Panc1 (cell line): ENCODE measurements around the gene FAM151B. TPM values are rescaled to one million over a fixed set of nuclear protein-coding genes. Genes with fewer than 3 reads are reported as not detected.

Experiments used
- ATAC-seq: fragments of 200-7000 bp; cut with Tn5 transposase; 2 replicates; pipeline ENCODE4 v1.9.1; 2020; ENCODE audit warnings: mild to moderate bottlenecking, moderate library complexity
- BruUV-seq: library from RNA; stranded (reverse); fragments of 400-500 nt; replicated peaks from 2 replicates; lab custom pipeline; 2021; lab: Mats Ljungman, UMichigan
- CTCF ChIA-PET: fragments of 300-600 bp; sonication (Branson Sonifier 250); formaldehyde crosslinking; loops from one replicate; lab custom pipeline; 2022; ENCODE audit warnings: antibody characterized with exemption; lab: Charles Lee
- POLR2A ChIA-PET: fragments of 300-600 bp; sonication (Branson Sonifier 250); formaldehyde crosslinking; loops from one replicate; lab custom pipeline; 2022; ENCODE audit warnings: antibody characterized with exemption; lab: Charles Lee
- DNase-seq: peaks from one replicate; pipeline ENCODE4 v3.0.0-alpha.2; 2010; ENCODE audit warnings: low read depth, low spot score
- H3K27ac ChIP-seq: 2 replicates; pipeline ENCODE4 v1.5.1; 2011; ENCODE audit warnings: mild to moderate bottlenecking, low read length, inconsistent platforms
- H3K27me3 ChIP-seq: fragments of 200-500 bp; sonication (Bioruptor generic); 2 replicates; pipeline ENCODE4 v1.6.0; 2014; ENCODE audit warnings: low read length, inconsistent platforms; ENCODE audit not compliant: control insufficient read depth, insufficient read depth
- H3K36me3 ChIP-seq: fragments of 200-500 bp; sonication (Bioruptor generic); 2 replicates; pipeline ENCODE4 v1.5.1; 2014; ENCODE audit warnings: inconsistent platforms, mild to moderate bottlenecking, low read length, moderate library complexity; ENCODE audit not compliant: control insufficient read depth, insufficient read depth
- H3K4me1 ChIP-seq: 2 replicates; pipeline ENCODE4 v1.5.1; 2011; ENCODE audit warnings: inconsistent platforms, mild to moderate bottlenecking, low read length, moderate library complexity; ENCODE audit not compliant: control insufficient read depth, insufficient read depth
- H3K4me3 ChIP-seq, 2 experiments: 2 replicates each; pipeline ENCODE4 v1.5.1; 2011 to 2012; ENCODE audit warnings: low read depth in 2 of 2, low read length in 2 of 2, mild to moderate bottlenecking in 2 of 2, inconsistent platforms in 1 of 2, moderate library complexity in 1 of 2
- H3K9me3 ChIP-seq: fragments of 200-500 bp; sonication (Bioruptor generic); 2 replicates; pipeline ENCODE4 v1.5.1; 2014; ENCODE audit warnings: low read depth, mild to moderate bottlenecking, inconsistent platforms, low read length, moderate library complexity; ENCODE audit not compliant: control insufficient read depth, insufficient read depth
- POLR2AphosphoS5 ChIP-seq: IDR thresholded peaks from 2 replicates; pipeline ENCODE4 v1.6.1; 2012; ENCODE audit warnings: mild to moderate bottlenecking, low read depth, low read length, moderate library complexity
- REST ChIP-seq, 2 experiments: IDR thresholded peaks; 2 replicates each; pipeline ENCODE4 v1.6.1; 2011 to 2012; ENCODE audit warnings: low read depth in 2 of 2, control low read depth in 1 of 2, low read length in 1 of 2, mild to moderate bottlenecking in 1 of 2, moderate library complexity in 1 of 2; ENCODE audit not compliant: insufficient read depth in 1 of 2
- SIN3A ChIP-seq: IDR thresholded peaks from 2 replicates; pipeline ENCODE4 v1.6.1; 2012; ENCODE audit warnings: low read depth, mild to moderate bottlenecking, low read length, moderate library complexity, borderline replicate concordance; ENCODE audit not compliant: insufficient read depth
- TCF7L2 ChIP-seq: IDR thresholded peaks from 2 replicates; pipeline ENCODE4 v1.6.1; 2011; ENCODE audit warnings: mild to moderate bottlenecking, low read depth, low read length, inconsistent platforms
- in situ Hi-C: cut with HindIII; loops from 2 replicates; pipeline ENCODE4 v1.10.0; 2016; ENCODE audit warnings: low sequenced_read_pairs, low pct_unique_long_range_greater_than_20kb
- intact Hi-C: fragments of 100-400 bp; cut with micrococcal nuclease; formaldehyde crosslinking; loops from one replicate; pipeline ENCODE4 v1.10.0; 2022; ENCODE audit not compliant: unreplicated experiment
- total RNA-seq: library from RNA; stranded (reverse); gene quantifications from one replicate; pipeline ENCODE4 v1.2.1, GENCODE V29; 2021; ENCODE audit not compliant: unreplicated experiment
- TF ChIP-seq, protein P1 (sequence below): fragments of 450-650 bp; IDR thresholded peaks from 2 replicates; pipeline ENCODE4 v1.5.1; 2017; ENCODE audit warnings: mild to moderate bottlenecking

FAM151B gene
- total RNA-seq, 1 experiment from 2014 or later = 2.8 TPM

GRCh38 chr5:80507663-80508062, 19.8 kb downstream of the FAM151B start:
- in situ Hi-C loops = no loop called here
- Histone ChIP-seq H3K9me3 (no peaks in the 10 kb centered on the region), H3K36me3 (no peaks in the 10 kb centered on the region), H3K27me3 (no peaks in the 10 kb centered on the region), H3K4me1 (no peaks in the 10 kb centered on the region), H3K4me3 (no peak overlapping the region), H3K27ac (no peak overlapping the region)
- ChIA-PET POLR2A (interaction anchor here (0.6 kb wide), 1 partner anchor 115 kb away, joined by 3 read pairs; no protein-coding TSS in a partner anchor), CTCF (no interaction called here)
- ATAC-seq = no peak
- intact Hi-C loops = no loop called here
- no TSS peak for BruUV-seq
- TF ChIP-seq REST (IDR thresholded peaks at IDR 0.05; ENCODE audit: insufficient read depth in 1 of 2, low read depth in 2 of 2, low read length in 1 of 2) = no peak
- TF ChIP-seq SIN3A = no peak
- TF ChIP-seq, protein P1, sequence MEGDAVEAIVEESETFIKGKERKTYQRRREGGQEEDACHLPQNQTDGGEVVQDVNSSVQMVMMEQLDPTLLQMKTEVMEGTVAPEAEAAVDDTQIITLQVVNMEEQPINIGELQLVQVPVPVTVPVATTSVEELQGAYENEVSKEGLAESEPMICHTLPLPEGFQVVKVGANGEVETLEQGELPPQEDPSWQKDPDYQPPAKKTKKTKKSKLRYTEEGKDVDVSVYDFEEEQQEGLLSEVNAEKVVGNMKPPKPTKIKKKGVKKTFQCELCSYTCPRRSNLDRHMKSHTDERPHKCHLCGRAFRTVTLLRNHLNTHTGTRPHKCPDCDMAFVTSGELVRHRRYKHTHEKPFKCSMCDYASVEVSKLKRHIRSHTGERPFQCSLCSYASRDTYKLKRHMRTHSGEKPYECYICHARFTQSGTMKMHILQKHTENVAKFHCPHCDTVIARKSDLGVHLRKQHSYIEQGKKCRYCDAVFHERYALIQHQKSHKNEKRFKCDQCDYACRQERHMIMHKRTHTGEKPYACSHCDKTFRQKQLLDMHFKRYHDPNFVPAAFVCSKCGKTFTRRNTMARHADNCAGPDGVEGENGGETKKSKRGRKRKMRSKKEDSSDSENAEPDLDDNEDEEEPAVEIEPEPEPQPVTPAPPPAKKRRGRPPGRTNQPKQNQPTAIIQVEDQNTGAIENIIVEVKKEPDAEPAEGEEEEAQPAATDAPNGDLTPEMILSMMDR = no peak
- DNase-seq = no peak

DNA sequence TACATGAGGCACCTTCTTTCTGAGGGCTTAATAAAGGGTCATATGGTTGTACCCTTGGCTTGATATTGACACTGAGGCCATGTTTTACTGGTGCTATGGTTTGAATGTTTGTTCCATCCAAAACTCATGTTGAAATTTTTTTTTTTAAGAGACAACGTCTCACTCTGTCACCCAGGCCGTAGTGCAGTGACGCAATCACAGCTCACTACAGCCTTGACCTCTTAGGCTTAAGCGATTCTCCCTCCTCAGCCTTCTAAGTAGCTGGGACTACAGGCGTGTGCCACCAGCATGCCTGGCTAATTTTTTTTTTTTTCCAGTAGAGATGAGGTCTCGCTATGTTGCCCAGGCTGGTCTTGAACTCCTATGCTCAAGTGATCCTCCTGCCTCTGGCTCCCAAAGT, 20.9 kb downstream of the FAM151B start:
- Histone ChIP-seq H3K4me1 (no peaks in the 10 kb centered on the region), H3K36me3 (no peaks in the 10 kb centered on the region), H3K27me3 (no peaks in the 10 kb centered on the region), H3K9me3 (no peaks in the 10 kb centered on the region), H3K4me3 (no peak overlapping the region), H3K27ac (no peak overlapping the region)
- ATAC-seq (no peak), DNase-seq (no peak)
- intact Hi-C loops = no loop called here
- no peak for TF ChIP-seq TCF7L2
- TF ChIP-seq REST (IDR thresholded peaks at IDR 0.05; ENCODE audit: insufficient read depth in 1 of 2, low read depth in 2 of 2, low read length in 1 of 2) = no peak
- no peak for TF ChIP-seq SIN3A
- TF ChIP-seq, protein P1 = no peak
- no peak for TF ChIP-seq POLR2AphosphoS5
- ChIA-PET POLR2A (no interaction called here), CTCF (interaction anchor here (0.7 kb wide), 1 partner anchor 21 kb away, joined by 3 read pairs; no protein-coding TSS in a partner anchor)
- in situ Hi-C loops = no loop called here
- no TSS peak for BruUV-seq
